HG03457 (cell line): ENCODE data around the gene FBXO31.

Source experiments
- ATAC-seq: cut with Tn5 transposase; IDR thresholded peaks from one replicate; pipeline ENCODE4 v1.9.1; 2021; ENCODE audit warnings: moderate number of reproducible peaks; ENCODE audit not compliant: unreplicated experiment

The FBXO31 gene

DNA sequence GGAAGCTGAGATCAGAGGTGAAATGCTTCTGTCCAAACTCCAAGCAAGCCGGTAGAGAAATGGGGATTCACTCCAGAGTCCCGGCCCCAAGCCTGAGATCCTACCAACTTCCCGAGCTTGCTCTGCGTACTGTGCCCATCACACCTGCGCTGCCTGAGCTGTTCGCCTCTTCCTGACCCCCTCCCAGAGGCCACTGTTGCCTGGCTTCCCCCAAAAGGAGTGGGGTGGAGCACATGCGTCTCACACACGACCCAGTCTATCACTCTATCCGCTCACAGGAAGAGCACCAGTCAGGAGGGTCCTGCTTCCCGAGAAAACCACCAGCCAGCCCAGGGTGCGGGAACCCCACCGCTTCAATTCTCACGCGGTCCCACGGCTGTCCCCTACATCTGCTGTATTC, 52.9 kb downstream of the FBXO31 start:
- no peak for ATAC-seq

DNA sequence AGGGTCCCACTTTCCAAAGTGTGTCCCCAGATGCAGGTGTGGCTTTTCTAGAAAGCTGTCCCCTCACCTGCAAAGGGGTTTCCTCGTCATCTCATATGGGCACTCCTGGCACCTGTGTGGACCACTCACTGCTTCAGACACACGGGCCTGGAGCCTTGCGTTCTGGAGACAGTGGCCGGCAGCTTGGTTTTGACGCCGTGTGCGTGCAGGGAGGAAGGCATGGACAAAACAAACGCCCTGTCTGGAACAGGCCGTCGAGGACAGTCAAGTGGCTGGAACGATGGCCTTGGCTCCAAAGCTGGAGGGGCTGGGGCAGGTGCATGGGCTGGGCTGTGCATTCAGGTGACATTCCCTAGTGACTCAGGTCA, 53.3 kb downstream of the FBXO31 start:
- no peak for ATAC-seq

DNA sequence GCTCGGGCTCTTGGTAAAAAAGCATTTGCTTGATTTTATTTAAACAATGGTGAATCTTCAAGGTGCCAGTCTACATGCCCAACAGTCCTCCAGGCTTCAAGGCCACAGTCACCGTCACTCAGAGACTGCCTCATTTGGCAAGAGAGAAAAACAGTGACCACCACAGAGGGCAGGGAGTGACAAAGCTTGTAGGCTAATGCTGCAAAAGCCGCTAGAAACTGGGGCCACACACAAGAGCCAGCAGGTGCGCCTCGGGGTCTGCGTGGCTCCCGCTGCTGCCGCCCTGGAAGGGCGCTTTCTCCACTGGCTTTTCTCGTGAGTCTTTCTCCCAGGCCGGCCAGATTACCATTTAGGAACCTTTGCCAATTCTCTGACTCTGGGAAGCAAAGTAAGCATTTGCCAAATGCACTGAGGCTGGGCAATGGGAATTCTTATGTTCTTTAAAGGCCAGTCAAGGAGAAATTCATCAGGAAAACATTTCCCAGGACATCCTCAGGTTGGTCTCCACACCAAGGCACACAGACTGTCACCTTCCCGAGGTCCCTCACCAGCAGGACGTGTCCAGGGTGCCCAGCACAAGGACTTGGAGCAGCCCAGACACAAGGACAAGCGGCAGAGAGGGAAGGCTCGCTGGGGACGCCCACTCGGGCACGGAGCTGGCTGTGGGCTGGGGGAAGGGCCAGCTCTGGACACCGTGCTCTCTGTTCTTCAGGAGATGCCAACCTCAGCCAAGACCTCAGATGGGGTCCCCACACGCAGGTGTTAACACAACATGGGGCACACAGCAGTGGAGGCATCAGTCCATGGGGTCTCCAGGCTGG, 53.9 kb downstream of the FBXO31 start:
- ATAC-seq: no peak

DNA sequence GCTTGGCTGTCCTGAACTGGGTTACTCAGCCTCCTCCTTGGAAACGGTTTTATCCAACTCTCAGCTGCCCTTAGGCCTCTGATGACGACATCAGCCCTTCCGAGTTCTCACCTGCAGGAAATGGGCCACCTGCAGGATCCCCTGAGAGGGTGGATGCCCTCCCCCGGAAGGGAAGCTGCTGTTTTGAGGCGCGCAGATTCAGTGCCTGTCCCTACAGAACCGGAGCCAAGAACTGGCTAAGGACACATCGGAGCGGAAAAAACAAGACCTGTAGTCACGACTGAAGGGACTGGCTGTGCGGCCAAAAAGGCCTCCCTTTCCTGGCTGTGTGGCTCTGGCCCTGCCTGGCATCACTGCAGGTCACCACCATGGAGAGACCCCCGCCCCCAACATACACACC, 54.7 kb downstream of the FBXO31 start:
- no peak for ATAC-seq

DNA sequence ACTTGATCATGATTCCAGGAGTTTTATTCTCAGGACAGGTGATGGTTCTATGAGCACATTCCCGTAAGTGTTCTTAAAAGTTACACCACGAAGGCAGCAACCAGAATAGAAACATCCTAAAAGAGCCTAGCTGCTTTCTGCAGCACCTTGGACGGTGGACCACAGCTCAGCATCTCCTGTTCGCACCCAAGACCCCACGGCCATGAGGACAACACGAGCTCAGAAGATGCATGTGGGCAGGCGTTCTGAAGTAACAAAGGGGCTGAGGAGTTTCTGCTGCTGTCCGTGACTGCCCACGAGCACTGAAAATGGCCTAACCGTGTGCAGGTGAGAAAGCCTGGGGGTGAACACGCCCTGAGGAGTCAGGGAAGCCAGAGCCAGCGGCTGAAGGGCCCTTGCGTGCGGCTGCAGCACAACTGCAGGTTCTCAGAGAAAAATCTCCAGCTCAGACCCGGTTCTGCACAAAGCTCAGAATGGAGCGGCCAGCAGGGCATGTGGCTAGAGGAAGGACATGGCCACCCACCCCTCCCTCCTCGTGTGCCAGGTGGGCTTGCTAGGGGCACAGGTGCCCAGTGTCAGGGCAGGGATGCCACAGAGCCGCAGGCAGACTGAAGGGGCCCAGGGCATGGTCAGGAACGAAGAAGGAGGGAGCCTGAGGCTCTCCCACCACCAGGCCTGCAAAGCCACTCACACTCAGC, 55.6 kb downstream of the FBXO31 start:
- no peak for ATAC-seq

DNA sequence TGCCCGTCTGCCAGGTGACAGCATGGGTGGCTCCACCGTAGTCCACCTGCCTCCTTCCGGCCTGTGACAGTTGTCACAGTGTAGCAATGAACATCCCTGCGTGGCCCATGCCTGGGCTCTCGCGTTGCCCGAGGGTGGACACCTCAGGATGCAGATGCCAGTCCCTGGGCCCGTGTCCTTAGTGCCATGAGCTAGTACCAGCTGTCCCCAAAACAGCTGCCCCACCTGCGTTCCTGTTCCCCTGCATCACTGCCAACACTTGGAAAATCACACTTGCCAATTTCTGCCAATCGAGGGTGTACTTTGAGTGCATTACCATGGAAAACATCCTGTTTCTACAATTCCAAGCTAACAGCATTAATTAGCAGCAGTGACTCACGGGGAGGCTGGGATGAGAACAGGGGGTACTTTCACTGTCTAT, 57.4 kb downstream of the FBXO31 start:
- no peak for ATAC-seq

DNA sequence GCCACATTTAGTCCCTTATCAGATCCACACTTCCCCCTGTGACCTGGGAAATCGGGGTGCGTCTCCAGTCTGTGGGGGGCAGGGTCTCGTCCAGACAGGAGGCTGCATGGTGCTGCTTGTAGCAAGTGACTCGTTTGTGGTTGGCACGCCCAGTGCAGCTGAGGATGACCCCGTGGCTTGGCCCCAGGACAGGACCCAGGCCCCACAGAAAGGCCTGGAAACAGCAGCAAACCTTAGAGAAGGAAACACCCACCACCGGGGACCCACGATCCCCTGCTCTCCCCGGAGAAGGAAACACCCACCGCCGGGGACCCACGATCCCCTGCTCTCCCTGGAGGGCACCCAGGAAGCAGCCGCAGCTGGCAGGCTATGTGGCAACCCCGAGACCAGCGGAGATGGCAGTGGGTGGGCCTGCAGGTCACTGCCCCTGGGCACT, 58.1 kb downstream of the FBXO31 start:
- no peak for ATAC-seq

DNA sequence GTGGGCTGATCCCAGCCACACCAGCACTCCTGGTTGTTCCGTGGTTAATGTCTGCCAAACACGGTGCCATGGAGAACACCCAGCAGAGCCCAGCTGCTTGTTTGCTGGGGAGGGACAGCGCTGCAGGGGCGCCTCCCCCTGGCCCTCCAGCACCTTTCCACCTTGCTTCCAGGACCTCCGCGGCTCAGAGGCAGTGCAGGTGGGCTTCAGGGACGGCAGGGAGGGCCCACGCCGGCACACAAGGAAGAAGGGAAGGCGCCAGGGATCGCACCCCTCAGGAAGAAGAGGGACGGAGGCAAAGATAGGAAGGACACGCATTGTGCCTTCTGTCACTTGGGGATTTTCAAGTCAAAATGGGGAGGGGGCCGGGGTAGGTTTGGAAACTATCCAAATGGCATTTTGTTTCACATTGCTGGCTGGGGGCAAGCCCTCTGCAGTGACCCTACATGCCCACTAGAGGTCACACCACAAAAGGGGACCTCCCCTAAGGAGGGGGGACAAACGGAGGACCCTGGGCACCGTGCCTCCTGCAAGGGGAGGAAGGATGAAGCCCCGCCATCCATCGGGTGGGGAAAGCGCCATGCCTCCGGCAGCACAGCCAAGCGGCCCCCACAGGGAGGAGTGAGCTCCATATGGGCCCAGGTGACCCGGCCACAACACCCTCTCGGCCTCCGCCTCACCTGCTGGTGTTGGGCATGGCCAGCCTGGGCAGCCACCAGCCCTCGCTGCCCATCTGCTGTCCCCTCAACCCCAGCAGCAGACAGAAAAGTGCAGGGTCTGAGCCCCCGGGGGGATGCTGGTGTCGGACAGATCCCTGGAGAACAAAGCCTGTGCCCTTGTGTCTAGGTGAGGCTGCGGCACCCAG, 58.9 kb downstream of the FBXO31 start:
- no peak for ATAC-seq

DNA sequence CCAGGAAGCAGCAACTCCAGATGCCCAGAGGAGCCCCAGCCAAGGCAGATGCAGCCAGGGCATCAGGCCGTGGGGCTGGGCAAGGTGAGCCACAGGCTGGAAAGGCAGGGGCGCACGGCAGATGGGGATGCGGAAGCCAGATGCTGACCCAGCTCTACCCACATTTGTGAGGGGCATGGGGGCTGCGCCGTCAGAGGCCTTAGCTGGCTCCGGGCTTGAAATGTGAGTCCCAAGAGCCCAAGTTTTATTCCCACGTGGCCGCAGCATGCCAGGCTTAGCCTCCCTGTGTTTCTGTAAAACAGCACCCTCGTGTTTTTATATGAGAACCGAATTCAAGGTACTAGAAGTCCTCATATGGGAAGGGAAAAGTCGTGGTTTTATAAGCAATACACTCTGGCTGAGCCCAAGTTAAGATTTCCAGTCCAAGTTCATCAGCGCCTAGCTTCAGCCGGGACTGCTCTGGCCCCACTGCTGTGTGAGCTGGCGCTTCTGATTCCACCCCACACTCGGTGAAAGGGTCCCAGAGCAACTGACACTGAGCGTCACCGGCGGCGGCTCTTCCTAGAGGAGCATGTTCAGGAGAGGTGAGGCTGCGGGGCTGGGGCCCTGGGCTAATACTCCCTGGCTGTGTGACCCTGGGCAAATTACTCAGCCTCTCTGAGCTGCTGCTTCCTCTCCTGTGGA, 59.7 kb downstream of the FBXO31 start:
- no peak for ATAC-seq

DNA sequence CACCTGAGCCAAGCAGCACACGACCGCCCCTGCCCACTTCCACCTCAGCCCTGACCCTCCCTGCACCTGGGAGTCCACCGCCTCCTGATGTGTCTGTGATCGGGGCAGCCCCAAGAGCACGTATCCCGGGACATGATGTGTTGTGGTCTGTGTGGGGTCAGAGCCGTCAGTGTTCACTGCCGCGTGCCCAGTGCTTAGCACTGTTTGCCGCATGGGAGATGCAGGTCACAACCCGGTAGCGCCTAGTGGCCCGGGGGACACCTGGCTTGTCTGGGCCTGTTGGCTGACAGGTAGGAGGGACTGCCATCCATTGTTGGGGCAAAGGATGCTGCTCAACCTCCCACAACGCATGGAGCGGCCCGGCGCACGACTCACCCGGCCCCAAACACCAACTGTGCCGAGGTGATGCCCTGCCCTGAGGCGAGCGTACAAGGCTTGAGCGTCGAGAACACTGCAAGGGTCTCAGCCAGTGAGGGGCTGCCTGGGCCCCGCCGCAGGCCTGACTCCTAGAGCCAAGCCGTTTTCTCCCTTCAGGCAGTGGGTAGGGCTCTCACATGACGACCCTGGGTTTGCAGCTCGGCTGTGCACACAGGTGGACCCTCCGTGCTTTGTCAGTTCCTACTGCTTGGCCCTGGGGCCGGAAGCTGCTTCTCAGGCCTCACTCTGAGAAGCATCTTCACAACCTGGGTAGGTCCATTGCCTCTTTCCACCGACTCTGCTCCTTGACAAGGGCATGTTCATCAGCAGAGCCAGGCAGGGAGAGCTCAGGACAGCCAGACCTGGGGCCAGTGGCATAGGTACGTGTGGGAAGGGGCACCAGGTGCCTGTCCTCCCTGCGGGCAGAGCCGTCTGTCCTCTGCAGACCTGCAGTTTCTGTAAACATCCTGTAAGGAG, 60.5 kb downstream of the FBXO31 start:
- no peak for ATAC-seq

DNA sequence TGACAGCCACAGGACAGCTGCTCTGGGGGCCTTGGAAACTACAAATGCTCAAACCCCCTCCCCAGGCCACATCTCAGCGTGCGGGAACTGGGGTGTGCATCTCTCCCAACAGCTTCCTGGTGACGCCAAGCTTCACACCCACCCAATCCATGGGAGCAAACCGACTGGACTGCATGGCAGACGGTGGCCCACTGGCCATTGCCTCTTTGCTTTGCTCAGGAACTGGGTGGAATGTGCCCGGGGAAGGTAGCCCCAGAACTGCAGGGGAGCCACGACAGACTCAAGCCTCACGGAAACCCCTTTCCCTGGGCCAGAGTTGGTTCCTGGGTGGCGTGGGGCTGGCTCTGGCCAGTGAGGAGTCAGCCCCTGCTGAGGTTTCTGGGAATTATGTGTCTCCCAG, 61.2 kb downstream of the FBXO31 start:
- ATAC-seq: no peak

DNA sequence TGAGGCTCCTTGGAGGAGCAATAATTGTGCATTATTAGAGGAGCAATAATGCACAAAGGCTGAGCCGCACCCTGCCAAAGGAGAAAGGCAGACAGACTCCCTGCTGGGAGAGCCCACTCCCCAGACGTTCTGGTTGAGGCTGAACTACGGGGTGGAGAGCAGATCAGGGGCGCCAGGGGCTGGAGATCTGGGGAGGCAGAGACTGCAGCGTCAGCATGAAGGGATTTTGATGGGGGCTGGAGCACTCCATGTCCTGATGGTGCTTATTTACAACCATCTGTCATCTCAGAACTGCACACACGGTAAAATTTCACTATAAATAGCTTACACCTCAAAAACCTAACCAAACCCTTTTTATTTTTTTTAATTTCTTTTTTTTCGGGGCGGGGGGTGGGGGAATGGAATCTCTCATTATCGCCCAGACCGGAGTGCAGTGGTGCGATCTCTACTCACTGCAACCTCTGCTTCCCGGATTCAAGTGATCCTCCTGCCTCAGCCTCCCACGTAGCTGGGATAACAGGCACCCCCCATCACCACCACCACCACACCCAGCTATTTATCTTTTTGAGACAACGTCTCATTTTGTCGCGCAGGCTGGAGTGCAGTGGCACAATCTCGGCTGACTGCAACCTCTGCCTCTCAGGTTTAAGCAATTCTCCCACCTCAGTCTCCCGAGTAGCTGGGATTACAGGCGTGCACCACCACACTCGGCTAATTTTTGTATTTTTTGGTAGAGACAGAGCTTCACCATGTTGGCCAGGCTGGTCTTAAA, 62.1 kb downstream of the FBXO31 start:
- no peak for ATAC-seq

DNA sequence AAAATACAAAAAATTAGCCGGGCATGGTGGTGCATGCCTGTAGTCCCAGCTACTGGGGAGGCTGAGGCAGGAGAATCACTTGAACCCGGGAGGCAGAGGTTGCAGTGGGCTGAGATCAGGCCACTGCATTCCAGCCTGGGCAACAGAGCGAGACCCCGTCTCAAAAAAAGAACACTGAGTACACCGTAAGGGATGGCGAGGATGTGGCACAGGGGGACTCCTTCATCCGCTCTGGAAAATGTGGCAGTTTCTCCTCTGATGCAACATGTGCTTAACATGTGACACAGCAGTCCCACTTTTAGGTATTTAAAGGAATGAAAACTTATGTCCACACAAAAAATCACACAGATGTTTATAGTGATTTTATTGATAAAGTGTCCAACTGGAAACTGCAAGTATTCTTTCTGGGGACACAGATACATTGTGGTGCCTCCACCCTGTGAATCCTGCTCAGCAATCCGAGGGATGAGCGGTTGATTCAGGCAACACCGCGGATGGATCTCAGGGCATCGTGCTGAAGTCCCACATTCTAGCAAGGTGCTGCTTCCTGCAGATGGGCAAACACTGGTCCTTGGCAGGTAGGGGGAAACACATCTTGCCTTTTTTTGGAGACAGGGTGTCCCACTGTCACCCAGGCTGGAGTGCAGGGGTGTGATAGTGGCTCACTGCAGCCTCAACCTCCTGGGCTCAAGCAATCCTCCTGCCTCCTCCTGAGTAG, 62.9 kb downstream of the FBXO31 start:
- ATAC-seq: no peak

DNA sequence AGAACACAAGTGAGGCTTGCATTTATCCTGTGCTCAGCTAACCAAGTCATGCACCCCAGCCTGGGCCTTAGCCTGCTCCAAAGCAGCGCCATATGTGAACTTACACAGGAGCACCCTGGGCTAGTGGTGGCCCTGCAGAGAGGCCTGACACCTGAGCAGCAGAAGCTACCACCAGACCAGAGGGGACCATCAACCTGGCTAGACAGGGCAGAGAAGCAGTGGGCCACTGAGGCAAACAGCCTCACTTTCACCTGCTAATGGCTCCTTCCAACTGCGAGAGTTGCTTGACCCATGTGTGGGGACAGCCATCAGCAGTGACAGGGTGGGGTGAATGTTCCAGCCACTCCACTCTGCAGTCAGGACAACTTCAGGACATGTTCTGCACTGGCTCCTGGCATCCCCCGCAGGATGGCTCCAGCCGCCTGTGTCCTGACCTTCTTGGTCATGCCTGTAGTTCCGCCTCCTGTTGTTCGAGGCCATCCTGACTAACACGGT, 63.5 kb downstream of the FBXO31 start:
- no peak for ATAC-seq

DNA sequence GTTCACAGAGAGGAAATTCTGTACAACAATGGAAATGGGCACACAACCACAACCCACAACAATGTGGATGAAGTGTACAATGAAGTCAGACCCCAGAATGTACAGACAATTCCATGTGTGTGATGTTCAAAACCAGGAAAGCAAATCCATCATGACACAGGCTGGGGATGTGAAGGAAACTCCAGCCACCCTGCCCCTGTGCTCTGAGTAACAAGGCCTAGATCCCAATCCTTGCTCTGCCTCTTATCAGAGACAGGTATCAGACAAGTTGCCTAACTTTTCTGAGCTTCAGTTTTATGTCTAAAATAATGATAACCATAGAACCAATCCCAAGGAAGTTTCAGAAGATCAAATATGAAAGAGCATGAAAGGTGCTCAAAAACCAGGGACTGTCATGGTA, 64.6 kb downstream of the FBXO31 start:
- no peak for ATAC-seq

DNA sequence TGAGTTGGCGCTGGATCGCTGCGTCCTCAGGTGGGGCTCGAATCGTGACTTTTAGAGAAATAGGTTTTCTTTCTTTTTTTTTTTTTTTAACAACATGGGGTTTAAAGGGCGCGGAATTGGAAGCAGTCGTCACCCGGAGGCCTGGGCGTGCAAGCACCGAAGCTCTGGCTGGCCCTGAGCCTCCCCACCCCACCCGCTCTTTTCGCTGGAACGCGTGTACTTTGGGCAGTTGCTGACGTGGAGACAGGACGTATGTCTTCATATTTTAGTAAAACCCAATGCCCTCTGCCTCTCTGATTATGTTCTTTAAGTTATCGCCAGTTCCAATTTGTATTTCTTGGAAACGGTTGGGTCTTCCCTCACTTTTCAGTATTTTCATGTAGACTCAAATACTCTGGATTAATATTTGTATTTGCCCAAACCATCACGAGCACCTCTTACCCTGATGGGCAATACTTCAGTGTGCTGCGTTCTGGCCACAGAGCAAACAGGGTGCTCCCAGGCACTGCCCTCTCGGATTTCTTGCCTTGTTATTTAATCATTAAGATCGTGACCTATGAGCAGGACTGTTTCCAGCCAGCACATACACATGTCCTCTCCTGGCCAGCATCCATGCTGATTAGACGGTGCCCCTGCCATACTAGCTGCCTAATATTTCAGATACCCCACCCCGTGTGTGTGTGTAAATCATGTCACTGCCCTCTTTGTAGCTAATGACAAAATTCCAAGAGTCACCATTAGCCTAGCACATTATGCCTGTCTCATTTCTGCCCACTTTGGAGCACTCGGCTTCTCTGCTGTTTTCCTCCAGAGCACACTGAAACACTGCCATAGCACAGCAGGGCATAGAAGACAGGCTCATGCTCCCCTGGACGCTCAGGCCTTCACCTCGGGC, 65.6 kb downstream of the FBXO31 start:
- peak; percentile 10 for ATAC-seq
